GM12878 (cell line): ENCODE results near the gene UBXN11. TPM values are rescaled to one million over a fixed set of nuclear protein-coding genes. Genes with fewer than 3 reads are reported as not detected.

Source experiments
- ATAC-seq: fragments of 200-7000 bp; cut with Tn5 transposase; 3 replicates; pipeline ENCODE4 v1.9.1; 2020; ENCODE audit warnings: mild to moderate bottlenecking, moderate library complexity
- BruUV-seq: library from RNA; stranded (reverse); fragments of 400-500 nt; replicated peaks from 2 replicates; lab custom pipeline; 2021; lab: Mats Ljungman, UMichigan
- CTCF ChIA-PET: fragments of 300-600 bp; sonication (Branson Sonifier 250); formaldehyde crosslinking; extraction: SDS; loops from one replicate; lab custom pipeline; 2021; ENCODE audit warnings: inconsistent platforms; lab: Yijun Ruan, JAX
- POLR2A ChIA-PET: fragments of 350-600 bp; formaldehyde crosslinking; extraction: SDS; loops from one replicate; lab custom pipeline; 2021; ENCODE audit warnings: inconsistent platforms; lab: Charles Lee
- RAD21 ChIA-PET: fragments of 300-600 bp; sonication (Branson Sonifier 250); formaldehyde crosslinking; loops from one replicate; lab custom pipeline; 2023; ENCODE audit warnings: antibody characterized with exemption; ENCODE audit not compliant: unreplicated experiment; lab: Charles Lee
- SMC1A ChIA-PET: fragments of 300-600 bp; sonication (Branson Sonifier 250); formaldehyde crosslinking; loops from one replicate; lab custom pipeline; 2023; ENCODE audit not compliant: unreplicated experiment, uncharacterized antibody; lab: Charles Lee
- DNase-seq: peaks from one replicate; pipeline ENCODE4 v3.0.0-alpha.2; 2011; ENCODE audit warnings: low read depth, low spot score
- FAIRE-seq: peaks from 3 replicates; lab custom pipeline; 2011; peaks lifted over from hg19 to GRCh38; lab: Jason Lieb, UNC
- H2AFZ ChIP-seq: 2 replicates; pipeline ENCODE4 v1.6.0; 2011; ENCODE audit warnings: low read depth, low read length, control low read depth; ENCODE audit not compliant: control insufficient read depth
- H3K27ac ChIP-seq: 2 replicates; pipeline ENCODE4 v1.5.1; 2011; ENCODE audit warnings: control low read depth; ENCODE audit not compliant: control insufficient read depth, insufficient read depth
- H3K27me3 ChIP-seq, 2 experiments: replicated peaks in 1 of 2; 2 replicates each; pipeline versions ENCODE4 v1.6.0 to v1.6.1; 2011; ENCODE audit warnings: low read length in 1 of 2; ENCODE audit not compliant: control insufficient read depth in 2 of 2, insufficient read depth in 2 of 2
- H3K36me3 ChIP-seq, 2 experiments: 2 replicates each; pipeline ENCODE4 v1.5.1; 2011; ENCODE audit warnings: low read length in 1 of 2; ENCODE audit not compliant: control insufficient read depth in 2 of 2, insufficient read depth in 2 of 2
- H3K4me1 ChIP-seq: 2 replicates; pipeline ENCODE4 v1.6.1; 2011; ENCODE audit warnings: mild to moderate bottlenecking, low read length, moderate library complexity, mixed read lengths; ENCODE audit not compliant: control insufficient read depth, insufficient read depth
- H3K4me2 ChIP-seq: 2 replicates; pipeline ENCODE4 v1.6.0; 2011; ENCODE audit warnings: control low read depth; ENCODE audit not compliant: control insufficient read depth, insufficient read depth
- H3K4me3 ChIP-seq: fragments of 200-600 bp; sonication (generic); 2 replicates; pipeline ENCODE4 v1.5.1; 2016
- H3K79me2 ChIP-seq: 2 replicates; pipeline ENCODE4 v1.6.0; 2011; ENCODE audit warnings: low read length; ENCODE audit not compliant: control insufficient read depth, insufficient read depth
- H3K9ac ChIP-seq: 2 replicates; pipeline ENCODE4 v1.8.0; 2011; ENCODE audit warnings: low read length, control low read depth, mixed read lengths; ENCODE audit not compliant: control insufficient read depth, insufficient read depth
- H3K9me3 ChIP-seq: replicated peaks from 3 replicates; pipeline ENCODE4 v1.5.1; 2011; ENCODE audit warnings: mild to moderate bottlenecking, low read length; ENCODE audit not compliant: control insufficient read depth, insufficient read depth
- H4K20me1 ChIP-seq: 2 replicates; pipeline ENCODE4 v1.6.0; 2011; ENCODE audit not compliant: control insufficient read depth, insufficient read depth
- BMI1 ChIP-seq: fragments of 450-650 bp; IDR thresholded peaks from 2 replicates; pipeline ENCODE4 v1.6.1; 2016; ENCODE audit warnings: mild to moderate bottlenecking, moderate library complexity, borderline replicate concordance
- CBX3 ChIP-seq: fragments of 200-600 bp; sonication (generic); IDR thresholded peaks from 2 replicates; pipeline ENCODE4 v1.6.1; 2016; ENCODE audit warnings: low read depth, borderline replicate concordance
- CTCF ChIP-seq, 3 experiments: IDR thresholded peaks in 2 of 3; conservative IDR thresholded peaks in 1 of 3; 2 replicates each; pipeline ENCODE4 v1.5.1; 2011; ENCODE audit warnings: low read depth in 3 of 3, low read length in 3 of 3, mild to moderate bottlenecking in 3 of 3, control low read depth in 2 of 3, moderate library complexity in 2 of 3, inconsistent platforms in 1 of 3, mixed read lengths in 1 of 3; ENCODE audit not compliant: control insufficient read depth in 2 of 3, insufficient read depth in 1 of 3; ENCODE audit errors: extremely low read depth in 1 of 3
- EGR1 ChIP-seq, 2 experiments: IDR thresholded peaks; 1 replicate in 1 of 2; 2 replicates in 1 of 2; pipeline ENCODE4 v1.6.1; 2011 to 2012; ENCODE audit warnings: low read depth in 2 of 2, low read length in 2 of 2, borderline replicate concordance in 1 of 2, mild to moderate bottlenecking in 1 of 2, moderate library complexity in 1 of 2
- HDGF ChIP-seq: fragments of 450-650 bp; IDR thresholded peaks from 2 replicates; pipeline ENCODE4 v1.6.1; 2016; ENCODE audit warnings: antibody characterized with exemption
- JUNB ChIP-seq: IDR thresholded peaks from 2 replicates; pipeline ENCODE4 v1.6.1; 2016; ENCODE audit warnings: antibody characterized with exemption, mild to moderate bottlenecking
- KDM1A ChIP-seq: fragments of 200-600 bp; sonication (generic); IDR thresholded peaks from 2 replicates; pipeline ENCODE4 v1.6.1; 2016; ENCODE audit warnings: borderline replicate concordance
- KLF5 ChIP-seq: fragments of 450-650 bp; IDR thresholded peaks from 2 replicates; pipeline ENCODE4 v1.6.1; 2014; ENCODE audit warnings: mild to moderate bottlenecking; ENCODE audit not compliant: partially characterized antibody
- MYC ChIP-seq: IDR thresholded peaks from 2 replicates; pipeline ENCODE4 v1.6.1; 2011; ENCODE audit warnings: mild to moderate bottlenecking, low read length, moderate library complexity, inconsistent platforms; ENCODE audit not compliant: insufficient read depth, insufficient replicate concordance, insufficient read length, severe bottlenecking
- NFYA ChIP-seq: IDR thresholded peaks from 2 replicates; pipeline ENCODE4 v1.6.1; 2011; ENCODE audit warnings: low read depth, mild to moderate bottlenecking, low read length, improper control_type of control experiment, borderline replicate concordance
- PBX3 ChIP-seq: IDR thresholded peaks from 2 replicates; pipeline ENCODE4 v1.6.1; 2011; ENCODE audit warnings: mild to moderate bottlenecking, low read depth, low read length, moderate library complexity; ENCODE audit not compliant: insufficient replicate concordance
- RB1 ChIP-seq: fragments of 450-650 bp; formaldehyde crosslinking; IDR thresholded peaks from 2 replicates; pipeline ENCODE4 v1.6.1; 2017; ENCODE audit warnings: mild to moderate bottlenecking, borderline replicate concordance
- ZBTB40 ChIP-seq: fragments of 450-650 bp; IDR thresholded peaks from 2 replicates; pipeline ENCODE4 v1.6.1; 2016; ENCODE audit warnings: mild to moderate bottlenecking, moderate library complexity, borderline replicate concordance
- WGBS: methylation state at CpG from one replicate; pipeline ENCODE4 v1.1.6; 2016; ENCODE audit warnings: low lambda C conversion rate; ENCODE audit not compliant: insufficient replicate concordance, insufficient coverage; ENCODE audit errors: missing lambda C conversion rate; 5-methylcytosine and 5-hydroxymethylcytosine counted together
- in situ Hi-C: fragments of 300-500 bp; cut with MboI; formaldehyde crosslinking; loops from 9 replicates; pipeline ENCODE4 v1.14.3; 2018; ENCODE audit warnings: mixed read lengths
- intact Hi-C: fragments of 100-400 bp; cut with micrococcal nuclease; formaldehyde crosslinking; loops from one replicate; pipeline ENCODE4 v1.14.2; 2022; ENCODE audit not compliant: unreplicated experiment
- polyA plus RNA-seq, 11 experiments: library from polyadenylated mRNA; depleted of rRNA in 4 of 11; unstranded in 6 of 11; stranded (reverse) in 5 of 11; fragments of >200 nt; fragmentation: Nextera tagmentation in 4 of 11; fragmentation: Illumina TruSeq in 1 of 11; extraction: Ambion mirVana in 4 of 11; extraction: Trizol in 1 of 11; gene quantifications; 1 replicate in 1 of 11; 2 replicates in 10 of 11; pipeline versions ENCODE4 v1.2.1 to v1.2.3, GENCODE V29; 2011 to 2016; ENCODE audit warnings: inconsistent platforms in 2 of 11, missing spikeins in 2 of 11, low read depth in 1 of 11
- total RNA-seq, 4 experiments: library from RNA; depleted of rRNA in 3 of 4; stranded (reverse); fragments of >200 nt in 3 of 4; fragmentation: Illumina TruSeq in 1 of 4; extraction: Trizol in 1 of 4; gene quantifications; 2 replicates each; pipeline versions ENCODE4 v1.2.1 to v1.2.3, GENCODE V29; 2013 to 2021

UBXN11 gene
- total and polyA plus RNA-seq, 10 of the 15 experiments (the other 5 are each of a cell fraction or from before 2014, with no cell fraction given): 0.32 to 34.4 (median 9.6) TPM

GRCh38 chr1:26284597-26285347 is 21.7 kb downstream of the UBXN11 start:
- intact Hi-C loops: loop anchor here (1.0 to 2.0 kb wide), 3 partner anchors 37 to 132 kb away; no protein-coding TSS in a partner anchor
- no peak overlapping the region for H3K27ac ChIP-seq
- H4K20me1 ChIP-seq: no peaks in the 10 kb centered on the region
- 16% methylated on average over 22 of the region's 22 CpGs for WGBS
- in situ Hi-C loops: loop anchor here (5.0 kb wide), 1 partner anchor 38 kb away; no protein-coding TSS in a partner anchor
- BruUV-seq: TSS peak; percentile 42
- ChIA-PET CTCF (interaction anchor here (0.6 to 18.0 kb wide), 27 partner anchors 9 to 357 kb away, joined by 3 to 879 read pairs (median 10); partner anchors contain the start of genes CD52, CEP85, DHDDS and UBXN11), SMC1A (interaction anchor here (0.9 to 11.1 kb wide), 16 partner anchors 9 to 148 kb away, joined by 3 to 474 read pairs (median 6); partner anchors contain the start of genes CD52, DHDDS and UBXN11), POLR2A (interaction anchor here (0.5 to 9.2 kb wide), 5 partner anchors 23 to 148 kb away, joined by 3 to 253 read pairs (median 5); partner anchors contain the start of gene CD52), RAD21 (interaction anchor here (0.6 to 8.7 kb wide), 17 partner anchors 9 to 148 kb away, joined by 3 to 477 read pairs (median 6); partner anchors contain the start of genes CD52, CEP85, DHDDS and UBXN11)
- no peak overlapping the region for H3K9ac ChIP-seq
- FAIRE-seq: peak; percentile 56
- H3K27me3 ChIP-seq: no peaks in the 10 kb centered on the region
- no peaks in the 10 kb centered on the region for H3K9me3 ChIP-seq
- no peak for DNase-seq
- 0 out of 2 replicates have a peak overlapping the region, but pooled peaks have one; percentile 22 for H3K4me2 ChIP-seq
- H2AFZ ChIP-seq: no peak overlapping the region
- H3K4me1 ChIP-seq: peaks cover 70% of the 10 kb centered on the region
- H3K36me3 ChIP-seq: peaks cover 3 to 4% of the 10 kb centered on the region in 2 experiments; a peak in 2 of 4 replicates
- peaks cover 19% of the 10 kb centered on the region for H3K79me2 ChIP-seq
- H3K4me3 ChIP-seq: no peak overlapping the region
- peak; percentile 60 for ATAC-seq
- TF ChIP-seq ZBTB40 (no peak), CTCF (IDR thresholded peaks at IDR 0.05 in 2 of 3, conservative IDR thresholded peaks at IDR 0.05 in 1 of 3; ENCODE audit: control insufficient read depth in 2 of 3, extremely low read depth in 1 of 3, insufficient read depth in 1 of 3, low read depth in 3 of 3, low read length in 3 of 3) (peak; percentile 86 to 98 (median 90)), HDGF (no peak), RB1 (no peak), BMI1 (no peak), NFYA (no peak), MYC (no peak), EGR1 (IDR thresholded peaks at IDR 0.05; ENCODE audit: borderline replicate concordance in 1 of 2, low read depth in 2 of 2, low read length in 2 of 2) (peak in 1 of 2 experiments; percentile 77; a peak in 2 of 3 replicates), KLF5 (no peak), PBX3 (no peak), CBX3 (no peak), KDM1A (no peak), JUNB (peak; percentile 43; the same call in 1 of the 2 replicates)
